DND-41 (cell line): ENCODE results near the gene TUBB2B.

Experiments
- CTCF ChIP-seq: IDR thresholded peaks from 2 replicates; pipeline ENCODE4 v1.5.1; 2012; ENCODE audit warnings: borderline replicate concordance, low read length, moderate library complexity, mild to moderate bottlenecking; ENCODE audit not compliant: poor library complexity, severe bottlenecking; ENCODE audit errors: extremely low read depth
- EZH2 ChIP-seq: IDR thresholded peaks from 3 replicates; pipeline ENCODE4 v1.6.1; 2012; ENCODE audit warnings: borderline replicate concordance, low read depth, mild to moderate bottlenecking, moderate library complexity, low read length, inconsistent platforms; ENCODE audit not compliant: severe bottlenecking

GRCh38 chr6:3194535-3195419 lies 32.7 kb downstream of the TUBB2B start:
- TF ChIP-seq CTCF (no peak), EZH2 (no peak)
